ENCODE results near the gene ACADS.

DNA sequence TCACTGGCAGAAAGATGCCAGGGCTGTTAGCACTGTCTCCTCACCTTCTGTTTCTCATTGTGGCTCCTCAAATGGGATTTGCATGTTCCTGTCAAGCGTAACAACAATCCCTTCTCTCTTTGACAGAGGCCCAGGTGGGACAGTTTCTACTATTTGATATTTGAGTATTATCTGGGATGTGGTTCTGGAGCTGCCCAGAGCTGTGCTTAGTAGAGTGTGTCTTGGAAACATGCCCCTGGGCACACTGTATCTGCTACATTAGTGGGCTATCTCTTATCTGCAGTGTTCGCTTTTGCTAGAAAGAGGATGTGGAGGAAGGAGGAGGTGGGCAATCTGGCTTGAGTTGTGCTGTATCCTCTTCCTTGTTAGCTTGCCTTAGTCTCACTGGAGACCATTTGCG, 3.8 kb upstream of the ACADS start:
- TF ChIP-seq POLR2A (IDR thresholded peaks at IDR 0.05): no peak
- TF ChIP-seq, protein P1, sequence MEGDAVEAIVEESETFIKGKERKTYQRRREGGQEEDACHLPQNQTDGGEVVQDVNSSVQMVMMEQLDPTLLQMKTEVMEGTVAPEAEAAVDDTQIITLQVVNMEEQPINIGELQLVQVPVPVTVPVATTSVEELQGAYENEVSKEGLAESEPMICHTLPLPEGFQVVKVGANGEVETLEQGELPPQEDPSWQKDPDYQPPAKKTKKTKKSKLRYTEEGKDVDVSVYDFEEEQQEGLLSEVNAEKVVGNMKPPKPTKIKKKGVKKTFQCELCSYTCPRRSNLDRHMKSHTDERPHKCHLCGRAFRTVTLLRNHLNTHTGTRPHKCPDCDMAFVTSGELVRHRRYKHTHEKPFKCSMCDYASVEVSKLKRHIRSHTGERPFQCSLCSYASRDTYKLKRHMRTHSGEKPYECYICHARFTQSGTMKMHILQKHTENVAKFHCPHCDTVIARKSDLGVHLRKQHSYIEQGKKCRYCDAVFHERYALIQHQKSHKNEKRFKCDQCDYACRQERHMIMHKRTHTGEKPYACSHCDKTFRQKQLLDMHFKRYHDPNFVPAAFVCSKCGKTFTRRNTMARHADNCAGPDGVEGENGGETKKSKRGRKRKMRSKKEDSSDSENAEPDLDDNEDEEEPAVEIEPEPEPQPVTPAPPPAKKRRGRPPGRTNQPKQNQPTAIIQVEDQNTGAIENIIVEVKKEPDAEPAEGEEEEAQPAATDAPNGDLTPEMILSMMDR (IDR thresholded peaks at IDR 0.05 in 4 of 5, conservative IDR thresholded peaks at IDR 0.05 in 1 of 5): no peak

All from gastrocnemius medialis (tissue), 4 donors.